ENCODE measurements around the gene ZCCHC17. TPM values are rescaled to one million over a fixed set of nuclear protein-coding genes. Genes with fewer than 3 reads are reported as not detected.
A peak's percentile ranks its signal among the peaks of the same experiment; 100 is the strongest.
"Not testable (repeated sequence)": the region's sequence is repeated elsewhere in the genome, so short reads cannot be mapped to it uniquely, and the experiment has no call there.

Gene ZCCHC17
- total and polyA plus RNA-seq, 11 donors: 10.1 to 29.5 (median 12.1) TPM

GRCh38 chr1:31381394-31382294 lies 84.8 kb downstream of the ZCCHC17 start:
- TF ChIP-seq, protein P1, sequence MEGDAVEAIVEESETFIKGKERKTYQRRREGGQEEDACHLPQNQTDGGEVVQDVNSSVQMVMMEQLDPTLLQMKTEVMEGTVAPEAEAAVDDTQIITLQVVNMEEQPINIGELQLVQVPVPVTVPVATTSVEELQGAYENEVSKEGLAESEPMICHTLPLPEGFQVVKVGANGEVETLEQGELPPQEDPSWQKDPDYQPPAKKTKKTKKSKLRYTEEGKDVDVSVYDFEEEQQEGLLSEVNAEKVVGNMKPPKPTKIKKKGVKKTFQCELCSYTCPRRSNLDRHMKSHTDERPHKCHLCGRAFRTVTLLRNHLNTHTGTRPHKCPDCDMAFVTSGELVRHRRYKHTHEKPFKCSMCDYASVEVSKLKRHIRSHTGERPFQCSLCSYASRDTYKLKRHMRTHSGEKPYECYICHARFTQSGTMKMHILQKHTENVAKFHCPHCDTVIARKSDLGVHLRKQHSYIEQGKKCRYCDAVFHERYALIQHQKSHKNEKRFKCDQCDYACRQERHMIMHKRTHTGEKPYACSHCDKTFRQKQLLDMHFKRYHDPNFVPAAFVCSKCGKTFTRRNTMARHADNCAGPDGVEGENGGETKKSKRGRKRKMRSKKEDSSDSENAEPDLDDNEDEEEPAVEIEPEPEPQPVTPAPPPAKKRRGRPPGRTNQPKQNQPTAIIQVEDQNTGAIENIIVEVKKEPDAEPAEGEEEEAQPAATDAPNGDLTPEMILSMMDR (IDR thresholded peaks at IDR 0.05): no peak
- TF ChIP-seq POLR2A (IDR thresholded peaks at IDR 0.05): no peak
- H3K36me3 ChIP-seq: no peaks in the 10 kb centered on the region
- no peak overlapping the region for H3K4me3 ChIP-seq
- H3K27ac ChIP-seq: peak overlapping the region; percentile 71 to 97 (median 80)
- no peaks in the 10 kb centered on the region for H3K9me3 ChIP-seq
- H3K27me3 ChIP-seq: no peaks in the 10 kb centered on the region
- intact Hi-C loops (cut with DNase I): loop anchor here in 2 of 10 donors (1.0 to 10.0 kb wide), 2 partner anchors 8 to 253 kb away; partner anchors contain the start of gene FABP3 (in 1 of the 2)
- ATAC-seq (peak; percentile 78 to 90 (median 88)), DNase-seq (peak in 4 of 5 donors; percentile 59 to 85 (median 77))
- H3K4me1 ChIP-seq: peaks cover 0 to 37% (median 10%) of the 10 kb centered on the region in 12 donors
- WGBS, 4 donors: 40 to 57% (median 49%) methylated on average over 6 of the region's 6 CpGs

GRCh38 chr1:31382379-31382989 lies 85.7 kb downstream of the ZCCHC17 start:
- Histone ChIP-seq H3K27ac (peak overlapping the region; percentile 71 to 97 (median 80)), H3K4me1 (peaks cover 0 to 37% (median 10%) of the 10 kb centered on the region in 12 donors), H3K4me3 (no peak overlapping the region), H3K36me3 (no peaks in the 10 kb centered on the region), H3K27me3 (no peaks in the 10 kb centered on the region), H3K9me3 (no peaks in the 10 kb centered on the region)
- intact Hi-C loops (cut with DNase I): loop anchor here in 1 of 10 donors (10.0 kb wide), 1 partner anchor 252 kb away; no protein-coding TSS in a partner anchor
- TF ChIP-seq POLR2A (IDR thresholded peaks at IDR 0.05): no peak
- TF ChIP-seq, protein P1 (IDR thresholded peaks at IDR 0.05): no peak
- DNase-seq (peak in 4 of 5 donors; percentile 35 to 72 (median 54)), ATAC-seq (peak; percentile 64 to 82 (median 75))
- WGBS, 4 donors: 41 to 57% (median 48%) methylated on average over 3 of the region's 3 CpGs

- H3K27ac ChIP-seq: peak overlapping the region in 9 of 12 donors; percentile 8 to 97 (median 84)
- ATAC-seq: no peak
- peaks cover 0 to 37% (median 10%) of the 10 kb centered on the region in 12 donors for H3K4me1 ChIP-seq
Measured at GRCh38 chr1:31383967-31384366, 87.1 kb downstream of the ZCCHC17 start.

DNA sequence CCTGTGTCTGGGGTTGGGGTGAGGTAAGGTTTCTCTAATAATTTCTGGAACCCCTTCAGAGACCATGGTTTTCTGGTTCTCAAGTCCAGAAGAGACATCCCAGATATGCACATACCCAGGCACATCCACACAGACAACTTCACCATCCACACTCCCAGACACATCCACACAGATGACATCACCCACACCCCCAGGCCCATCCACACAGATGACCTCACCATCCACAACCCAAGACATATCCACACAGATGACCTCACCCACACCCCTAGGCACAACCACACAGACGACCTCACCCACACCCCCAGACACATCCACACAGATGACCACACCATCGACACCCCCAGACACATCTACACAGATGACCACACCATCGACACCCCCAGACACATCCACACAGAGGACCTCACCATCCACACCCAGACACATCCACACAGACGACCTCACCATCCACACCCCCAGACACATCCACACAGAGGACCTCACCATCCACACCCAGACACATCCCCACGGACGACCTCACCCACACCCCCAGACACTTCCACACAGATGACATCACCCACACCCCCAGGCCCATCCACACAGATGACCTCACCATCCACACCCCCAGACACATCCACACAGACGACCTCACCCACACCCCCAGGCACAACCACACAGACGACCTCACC lies 89.9 kb downstream of the ZCCHC17 start:
- H3K27me3 ChIP-seq, ATAC-seq, H3K4me3 ChIP-seq, DNase-seq, H3K27ac ChIP-seq, H3K9me3 ChIP-seq, H3K36me3 ChIP-seq: not testable (repeated sequence)
- intact Hi-C loops (cut with DNase I): loop anchor here in 1 of 10 donors (10.0 kb wide), 1 partner anchor 248 kb away; no protein-coding TSS in a partner anchor
- H3K4me1 ChIP-seq: peaks cover 0 to 21% (median 5%) of the 10 kb centered on the region in 12 donors
- 72 to 81% (median 73%) methylated on average over 8 of the region's 8 CpGs for WGBS, 4 donors

More at GRCh38 chr1:31383967-31384366, 87.1 kb downstream of the ZCCHC17 start:
- H3K27me3 ChIP-seq: no peaks in the 10 kb centered on the region
- no peaks in the 10 kb centered on the region for H3K36me3 ChIP-seq
- DNase-seq: no peak
- no peak for TF ChIP-seq POLR2A (IDR thresholded peaks at IDR 0.05)
- TF ChIP-seq, protein P1 (IDR thresholded peaks at IDR 0.05): no peak
- H3K9me3 ChIP-seq: no peaks in the 10 kb centered on the region
- no peak overlapping the region for H3K4me3 ChIP-seq
- 36 to 93% (median 57%) methylated on average over 1 of the region's 1 CpG for WGBS, 4 donors
- intact Hi-C loops (cut with DNase I): loop anchor here in 1 of 10 donors (10.0 kb wide), 1 partner anchor 251 kb away; no protein-coding TSS in a partner anchor
